Thymus (tissue), 11 donors: Measurements from ENCODE around the gene GAL3ST1. TPM values are rescaled to one million over a fixed set of nuclear protein-coding genes. Genes with fewer than 3 reads are reported as not detected.

ENCODE experiments used
- DNase-seq, 9 donors: peaks; one replicate each; pipeline ENCODE4 v3.0.0-alpha.2; 2013; ENCODE audit warnings: low spot score in 9 of 9, low read depth in 6 of 9, missing footprints in 1 of 9
- H3K27ac ChIP-seq, 2 donors: one replicate each; pipeline ENCODE4 v1.5.1; 2013; ENCODE audit warnings: control low read depth in 1 of 2, low read depth in 1 of 2, low read length in 1 of 2, mild to moderate bottlenecking in 1 of 2, moderate library complexity in 1 of 2
- H3K27me3 ChIP-seq, 2 donors: one replicate each; pipeline ENCODE4 v1.5.1; 2013; ENCODE audit warnings: low read length in 1 of 2; ENCODE audit not compliant: control insufficient read depth in 2 of 2, insufficient read depth in 1 of 2
- H3K36me3 ChIP-seq, 2 donors: one replicate each; pipeline ENCODE4 v1.5.1; 2013; ENCODE audit warnings: low read length in 1 of 2, mild to moderate bottlenecking in 1 of 2, moderate library complexity in 1 of 2; ENCODE audit not compliant: control insufficient read depth in 2 of 2, insufficient read depth in 2 of 2
- H3K4me1 ChIP-seq, 2 donors: one replicate each; pipeline ENCODE4 v1.5.1; 2013; ENCODE audit warnings: low read length in 2 of 2; ENCODE audit not compliant: control insufficient read depth in 2 of 2, insufficient read depth in 2 of 2
- H3K4me3 ChIP-seq, 2 donors: one replicate each; pipeline ENCODE4 v1.5.1; 2013; ENCODE audit warnings: low read length in 2 of 2, control low read depth in 1 of 2, mild to moderate bottlenecking in 1 of 2
- H3K9me3 ChIP-seq, 2 donors: one replicate each; pipeline ENCODE4 v1.5.1; 2013; ENCODE audit warnings: low read length in 1 of 2, mild to moderate bottlenecking in 1 of 2; ENCODE audit not compliant: control insufficient read depth in 2 of 2, insufficient read depth in 1 of 2
- whole genome bisulfite sequencing: extraction: QIAGEN DNeasy Blood & Tissue Kit; methylation state at CpG from one replicate; pipeline ENCODE4 v1.1.7; 2013; 5-methylcytosine and 5-hydroxymethylcytosine counted together
- polyA plus RNA-seq: library from polyadenylated mRNA; stranded (reverse); fragments of 200-250 nt; gene quantifications from one replicate; pipeline ENCODE4 v1.2.3, GENCODE V29; 2013
- total RNA-seq: library from RNA; stranded (reverse); fragments of 120-200 nt; gene quantifications from one replicate; pipeline ENCODE4 v1.2.4, GENCODE V29; 2013
- donor health status: healthy.

The GAL3ST1 gene
- total and polyA plus RNA-seq, 2 donors, result 0.09 to 0.46 TPM

- Histone ChIP-seq H3K9me3 (no peaks in the 10 kb centered on the region), H3K36me3 (no peaks in the 10 kb centered on the region), H3K27me3 (peaks cover 0 to 11% of the 10 kb centered on the region in 2 donors), H3K4me3 (no peak overlapping the region), H3K27ac (no peak overlapping the region), H3K4me1 (no peaks in the 10 kb centered on the region)
- no peak for DNase-seq
- 97% methylated on average over 4 of the region's 4 CpGs for WGBS
These were observed 39.3 kb downstream of the GAL3ST1 start for GRCh38 chr22:30535182-30535581.

- Histone ChIP-seq H3K4me1 (no peaks in the 10 kb centered on the region), H3K36me3 (no peaks in the 10 kb centered on the region), H3K27ac (no peak overlapping the region), H3K9me3 (no peaks in the 10 kb centered on the region), H3K27me3 (peaks cover 0 to 2% of the 10 kb centered on the region in 2 donors), H3K4me3 (no peak overlapping the region)
- no peak for DNase-seq
- 95% methylated on average over 17 of the region's 17 CpGs for WGBS
These were observed 42.5 kb downstream of the GAL3ST1 start for GRCh38 chr22:30531651-30532608.

- Histone ChIP-seq H3K4me3 (no peak overlapping the region), H3K27ac (no peak overlapping the region), H3K27me3 (peaks cover 0 to 4% of the 10 kb centered on the region in 2 donors), H3K36me3 (no peaks in the 10 kb centered on the region), H3K9me3 (no peaks in the 10 kb centered on the region), H3K4me1 (no peaks in the 10 kb centered on the region)
- DNase-seq, result no peak
- whole genome bisulfite sequencing, result 93% methylated on average over 4 of the region's 4 CpGs
These were observed 47.8 kb downstream of the GAL3ST1 start for GRCh38 chr22:30526656-30527055.

GRCh38 chr22:30523646-30524489 is 50.6 kb downstream of the GAL3ST1 start:
- no peaks in the 10 kb centered on the region for H3K36me3 ChIP-seq
- H3K27ac ChIP-seq, result no peak overlapping the region
- 92% methylated on average over 8 of the region's 8 CpGs for WGBS
- no peak overlapping the region for H3K4me3 ChIP-seq
- no peaks in the 10 kb centered on the region for H3K4me1 ChIP-seq
- peaks cover 0 to 4% of the 10 kb centered on the region in 2 donors for H3K27me3 ChIP-seq
- no peak for DNase-seq
- no peaks in the 10 kb centered on the region for H3K9me3 ChIP-seq

GRCh38 chr22:30521368-30522156 is 52.9 kb downstream of the GAL3ST1 start:
- Histone ChIP-seq H3K27me3 (peaks cover 0 to 4% of the 10 kb centered on the region in 2 donors), H3K36me3 (no peaks in the 10 kb centered on the region), H3K4me1 (no peaks in the 10 kb centered on the region), H3K9me3 (no peaks in the 10 kb centered on the region), H3K4me3 (no peak overlapping the region), H3K27ac (no peak overlapping the region)
- no peak for DNase-seq
- 90% methylated on average over 5 of the region's 5 CpGs for WGBS

- no peak overlapping the region for H3K4me3 ChIP-seq
- no peak for DNase-seq
- H3K27me3 ChIP-seq, result no peaks in the 10 kb centered on the region
- H3K27ac ChIP-seq, result no peak overlapping the region
- H3K9me3 ChIP-seq, result no peaks in the 10 kb centered on the region
- no peaks in the 10 kb centered on the region for H3K4me1 ChIP-seq
- 96% methylated on average over 7 of the region's 7 CpGs for WGBS
- no peaks in the 10 kb centered on the region for H3K36me3 ChIP-seq
These were observed 54.5 kb downstream of the GAL3ST1 start for GRCh38 chr22:30519842-30520425.

- no peaks in the 10 kb centered on the region for H3K4me1 ChIP-seq
- no peaks in the 10 kb centered on the region for H3K9me3 ChIP-seq
- no peaks in the 10 kb centered on the region for H3K36me3 ChIP-seq
- H3K27ac ChIP-seq, result no peak overlapping the region
- WGBS, result 94% methylated on average over 5 of the region's 5 CpGs
- H3K4me3 ChIP-seq, result no peak overlapping the region
- H3K27me3 ChIP-seq, result peaks cover 0 to 2% of the 10 kb centered on the region in 2 donors
- DNase-seq, result no peak
These were observed 57.7 kb downstream of the GAL3ST1 start for GRCh38 chr22:30516731-30517130.

- no peaks in the 10 kb centered on the region for H3K9me3 ChIP-seq
- H3K4me3 ChIP-seq, result no peak overlapping the region
- H3K36me3 ChIP-seq, result no peaks in the 10 kb centered on the region
- H3K4me1 ChIP-seq, result no peaks in the 10 kb centered on the region
- no peak for DNase-seq
- 94% methylated on average over 6 of the region's 6 CpGs for WGBS
- H3K27ac ChIP-seq, result no peak overlapping the region
- H3K27me3 ChIP-seq, result peaks cover 0 to 2% of the 10 kb centered on the region in 2 donors
These were observed 58.2 kb downstream of the GAL3ST1 start for GRCh38 chr22:30516273-30516672.
